ENCODE measurements around the gene KYAT1. TPM values are rescaled to one million over a fixed set of nuclear protein-coding genes. Genes with fewer than 3 reads are reported as not detected.

Gene KYAT1
- total RNA-seq, 4 donors from 2014 or later: 4.0 to 9.4 (median 5.7) TPM

GRCh38 chr9:128790536-128790935, 91.2 kb downstream of the KYAT1 start:
- 60 to 96% methylated on average over 1 to 4 of the region's 4 CpGs for WGBS, 2 donors

DNA sequence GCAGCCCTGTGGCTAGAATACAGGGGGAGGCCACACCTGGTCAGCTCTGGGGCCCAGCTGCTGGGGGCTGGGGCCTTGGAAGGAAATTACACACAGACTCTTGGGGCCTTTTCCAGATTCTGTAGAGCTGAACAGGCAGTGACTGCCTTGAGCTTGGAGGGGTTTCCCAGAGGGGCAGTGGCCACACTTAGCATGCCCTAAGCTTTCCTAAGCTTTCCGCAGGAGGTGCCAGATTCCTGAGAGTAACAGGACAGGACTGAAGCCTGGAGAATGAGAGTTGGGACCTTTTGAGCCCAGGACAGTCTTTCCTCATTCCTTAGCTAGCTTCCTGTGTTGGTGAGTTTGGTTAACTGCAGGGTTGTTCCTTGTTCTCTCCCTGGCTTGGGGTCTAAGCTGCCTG, 93.3 kb downstream of the KYAT1 start:
- Histone ChIP-seq H3K27ac (peak overlapping the region in 1 of 4 donors; percentile 94), H3K4me3 (peak overlapping the region in 2 of 4 donors; percentile 94 to 99)
- intact Hi-C loops (cut with DNase I): no loop called here

More at GRCh38 chr9:128790536-128790935, 91.2 kb downstream of the KYAT1 start:
- intact Hi-C loops (cut with DNase I): no loop called here
- no peak for DNase-seq
- TF ChIP-seq, protein P1, sequence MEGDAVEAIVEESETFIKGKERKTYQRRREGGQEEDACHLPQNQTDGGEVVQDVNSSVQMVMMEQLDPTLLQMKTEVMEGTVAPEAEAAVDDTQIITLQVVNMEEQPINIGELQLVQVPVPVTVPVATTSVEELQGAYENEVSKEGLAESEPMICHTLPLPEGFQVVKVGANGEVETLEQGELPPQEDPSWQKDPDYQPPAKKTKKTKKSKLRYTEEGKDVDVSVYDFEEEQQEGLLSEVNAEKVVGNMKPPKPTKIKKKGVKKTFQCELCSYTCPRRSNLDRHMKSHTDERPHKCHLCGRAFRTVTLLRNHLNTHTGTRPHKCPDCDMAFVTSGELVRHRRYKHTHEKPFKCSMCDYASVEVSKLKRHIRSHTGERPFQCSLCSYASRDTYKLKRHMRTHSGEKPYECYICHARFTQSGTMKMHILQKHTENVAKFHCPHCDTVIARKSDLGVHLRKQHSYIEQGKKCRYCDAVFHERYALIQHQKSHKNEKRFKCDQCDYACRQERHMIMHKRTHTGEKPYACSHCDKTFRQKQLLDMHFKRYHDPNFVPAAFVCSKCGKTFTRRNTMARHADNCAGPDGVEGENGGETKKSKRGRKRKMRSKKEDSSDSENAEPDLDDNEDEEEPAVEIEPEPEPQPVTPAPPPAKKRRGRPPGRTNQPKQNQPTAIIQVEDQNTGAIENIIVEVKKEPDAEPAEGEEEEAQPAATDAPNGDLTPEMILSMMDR (IDR thresholded peaks at IDR 0.05): no peak
- TF ChIP-seq POLR2A (IDR thresholded peaks at IDR 0.05): no peak
- H3K9me3 ChIP-seq: no peaks in the 10 kb centered on the region
- peaks cover 17 to 61% (median 27%) of the 10 kb centered on the region in 3 donors for H3K36me3 ChIP-seq
- H3K4me1 ChIP-seq: peaks cover 9 to 24% (median 14%) of the 10 kb centered on the region in 3 donors
- H3K4me3 ChIP-seq: no peak overlapping the region
- H3K27me3 ChIP-seq: no peaks in the 10 kb centered on the region
- H3K27ac ChIP-seq: no peak overlapping the region

DNA sequence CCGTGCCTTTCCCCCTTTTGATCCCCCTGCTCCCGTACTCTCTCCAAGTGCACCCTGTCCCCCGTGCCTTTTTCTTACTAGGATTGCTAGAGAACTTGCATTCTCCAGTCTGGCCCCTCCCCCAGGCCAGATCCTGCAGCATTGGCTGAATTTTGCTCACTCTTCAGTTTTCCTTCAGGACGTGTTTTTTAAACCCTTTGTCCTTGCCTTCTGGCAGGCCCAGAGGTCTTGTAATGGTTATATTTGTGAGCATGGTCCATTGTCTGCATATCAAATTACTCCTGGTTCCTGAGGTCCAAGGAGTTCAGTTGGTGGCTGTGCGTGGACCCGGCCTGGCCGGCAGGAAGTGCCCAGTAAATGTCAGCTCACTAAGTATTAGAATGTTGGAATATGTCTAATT, 94.1 kb downstream of the KYAT1 start:
- Histone ChIP-seq H3K9me3 (no peaks in the 10 kb centered on the region), H3K36me3 (peaks cover 13 to 35% (median 15%) of the 10 kb centered on the region in 3 donors), H3K4me1 (peaks cover 9 to 24% (median 14%) of the 10 kb centered on the region in 3 donors), H3K27ac (peak overlapping the region; percentile 88 to 94 (median 90)), H3K27me3 (no peaks in the 10 kb centered on the region), H3K4me3 (peak overlapping the region; percentile 76 to 99 (median 90))
- intact Hi-C loops (cut with DNase I): no loop called here
- no peak for TF ChIP-seq POLR2A (IDR thresholded peaks at IDR 0.05)
- TF ChIP-seq, protein P1 (IDR thresholded peaks at IDR 0.05): no peak
- 1 to 4% methylated on average over 7 of the region's 7 CpGs for WGBS, 2 donors
- no peak for DNase-seq

More for the DNA sequence above, 93.3 kb downstream of the KYAT1 start:
- no peaks in the 10 kb centered on the region for H3K27me3 ChIP-seq
- TF ChIP-seq POLR2A (IDR thresholded peaks at IDR 0.05): no peak
- TF ChIP-seq, protein P1 (IDR thresholded peaks at IDR 0.05): no peak
- H3K9me3 ChIP-seq: no peaks in the 10 kb centered on the region
- H3K4me1 ChIP-seq: peaks cover 9 to 24% (median 14%) of the 10 kb centered on the region in 3 donors
- no peak for DNase-seq
- peaks cover 17 to 43% (median 19%) of the 10 kb centered on the region in 3 donors for H3K36me3 ChIP-seq
- no CpG with 5 or more reads among the region's 1 CpG for WGBS, 2 donors

- intact Hi-C loops (cut with DNase I): no loop called here
- WGBS, 2 donors: 2 to 15% methylated on average over 5 to 30 of the region's 64 CpGs
- peaks cover 9 to 28% (median 9%) of the 10 kb centered on the region in 3 donors for H3K36me3 ChIP-seq
- peak in 2 of 4 donors; percentile 65 to 68 for TF ChIP-seq POLR2A (IDR thresholded peaks at IDR 0.05)
- TF ChIP-seq, protein P1 (IDR thresholded peaks at IDR 0.05): no peak
- DNase-seq: peak; percentile 33
- no peaks in the 10 kb centered on the region for H3K27me3 ChIP-seq
- peaks cover 9 to 24% (median 14%) of the 10 kb centered on the region in 3 donors for H3K4me1 ChIP-seq
- H3K9me3 ChIP-seq: no peaks in the 10 kb centered on the region
- H3K4me3 ChIP-seq: peak within 1 kb of the TSS; percentile 76 to 99 (median 90)
- H3K27ac ChIP-seq: peak within 1 kb of the TSS; percentile 88 to 94 (median 90)
Observed at GRCh38 chr9:128786681-128787601, 94.8 kb downstream of the KYAT1 start, which contains the start of gene TBC1D13. Gene TBC1D13 (plus strand): TSS chr9:128787253. CDS start chr9:128787354, 101 bp downstream.

- no peak overlapping the region for H3K4me3 ChIP-seq
- DNase-seq: no peak
- H3K27me3 ChIP-seq: no peaks in the 10 kb centered on the region
- H3K36me3 ChIP-seq: peaks cover 0 to 13% (median 2%) of the 10 kb centered on the region in 3 donors
- no peak overlapping the region for H3K27ac ChIP-seq
- peaks cover 9 to 24% (median 14%) of the 10 kb centered on the region in 3 donors for H3K4me1 ChIP-seq
- H3K9me3 ChIP-seq: no peaks in the 10 kb centered on the region
- intact Hi-C loops (cut with DNase I): no loop called here
- WGBS, 2 donors: 88 to 91% methylated on average over 6 of the region's 6 CpGs
- TF ChIP-seq, protein P1 (IDR thresholded peaks at IDR 0.05): no peak
- no peak for TF ChIP-seq POLR2A (IDR thresholded peaks at IDR 0.05)
Observed at GRCh38 chr9:128785427-128785826, 96.3 kb downstream of the KYAT1 start.
